Urothelium cell line (cell line): Measurements from ENCODE around the gene SLC6A9.
A peak's percentile ranks its signal among the peaks of the same experiment; 100 is the strongest.

Experiments
- DNase-seq: peaks from one replicate; pipeline ENCODE4 v3.0.0; 2011; ENCODE audit warnings: low spot score, mixed read lengths
- FAIRE-seq: peaks from 2 replicates; lab custom pipeline; 2011; peaks lifted over from hg19 to GRCh38; lab: Jason Lieb, UNC

Gene SLC6A9

DNA sequence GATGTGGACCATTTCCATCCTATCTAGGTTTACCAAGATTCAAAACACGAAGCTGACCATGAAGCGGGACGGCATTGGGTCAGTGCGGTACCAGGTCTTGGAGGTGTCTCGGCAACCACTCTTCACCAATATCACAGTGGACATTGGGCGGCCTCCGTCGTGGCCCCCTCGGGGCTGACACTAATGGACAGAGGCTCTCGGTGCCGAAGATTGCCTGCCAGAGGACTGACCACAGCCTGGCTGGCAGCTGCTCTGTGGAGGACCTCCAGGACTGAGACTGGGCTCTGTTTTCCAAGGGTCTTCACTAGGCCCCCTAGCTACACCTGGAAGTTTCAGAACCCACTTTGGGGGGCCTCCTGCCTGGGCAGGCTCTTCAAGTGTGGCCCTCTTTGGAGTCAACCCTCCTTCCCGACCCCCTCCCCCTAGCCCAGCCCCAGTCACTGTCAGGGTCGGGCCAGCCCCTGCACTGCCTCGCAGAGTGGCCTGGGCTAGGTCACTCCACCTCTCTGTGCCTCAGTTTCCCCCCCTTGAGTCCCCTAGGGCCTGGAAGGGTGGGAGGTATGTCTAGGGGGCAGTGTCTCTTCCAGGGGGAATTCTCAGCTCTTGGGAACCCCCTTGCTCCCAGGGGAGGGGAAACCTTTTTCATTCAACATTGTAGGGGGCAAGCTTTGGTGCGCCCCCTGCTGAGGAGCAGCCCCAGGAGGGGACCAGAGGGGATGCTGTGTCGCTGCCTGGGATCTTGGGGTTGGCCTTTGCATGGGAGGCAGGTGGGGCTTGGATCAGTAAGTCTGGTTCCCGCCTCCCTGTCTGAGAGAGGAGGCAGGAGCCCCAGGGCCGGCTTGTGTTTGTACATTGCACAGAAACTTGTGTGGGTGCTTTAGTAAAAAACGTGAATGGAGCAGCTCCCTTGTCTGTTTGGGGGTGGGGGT lies 40.7 kb downstream of the SLC6A9 start:
- FAIRE-seq (peak; percentile 35), DNase-seq (no peak)

DNA sequence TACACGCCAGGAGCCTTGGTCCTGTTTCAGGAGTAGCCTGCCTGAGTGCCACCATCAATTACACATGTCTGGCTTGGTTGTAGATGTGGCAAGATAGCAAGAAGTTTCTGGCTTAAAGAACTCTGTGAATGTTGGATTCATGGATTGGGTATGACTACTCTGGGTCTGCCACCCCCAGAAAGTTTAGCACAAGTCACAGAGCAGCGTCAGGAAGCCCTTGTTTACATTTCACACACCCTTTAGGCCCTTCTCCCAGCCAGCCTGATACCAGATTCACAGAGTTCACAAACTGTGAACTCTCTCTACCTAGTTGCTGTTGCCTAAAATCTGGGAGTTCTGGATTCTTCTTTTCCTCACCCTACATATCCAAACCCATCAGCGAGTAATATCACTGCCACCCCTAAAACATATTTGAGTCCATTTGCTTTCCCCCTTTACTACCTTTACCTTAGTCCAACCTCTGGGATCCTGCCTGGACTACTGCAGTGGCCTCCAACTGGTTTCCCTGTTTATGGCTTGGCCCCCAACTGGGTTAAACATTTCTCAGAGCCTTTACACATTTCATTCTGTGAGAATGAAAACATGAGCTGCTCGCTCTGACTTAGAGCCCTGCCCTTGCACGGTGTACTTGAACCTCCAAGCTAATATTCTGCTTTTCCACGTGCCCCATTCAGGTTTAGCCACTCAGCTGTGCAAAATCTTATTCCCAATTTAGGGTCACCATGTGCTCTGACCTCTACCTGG lies 43.9 kb downstream of the SLC6A9 start:
- DNase-seq (no peak), FAIRE-seq (no peak)

- FAIRE-seq (no peak), DNase-seq (no peak)
These were observed 44.5 kb downstream of the SLC6A9 start for GRCh38 chr1:43986712-43987111.

DNA sequence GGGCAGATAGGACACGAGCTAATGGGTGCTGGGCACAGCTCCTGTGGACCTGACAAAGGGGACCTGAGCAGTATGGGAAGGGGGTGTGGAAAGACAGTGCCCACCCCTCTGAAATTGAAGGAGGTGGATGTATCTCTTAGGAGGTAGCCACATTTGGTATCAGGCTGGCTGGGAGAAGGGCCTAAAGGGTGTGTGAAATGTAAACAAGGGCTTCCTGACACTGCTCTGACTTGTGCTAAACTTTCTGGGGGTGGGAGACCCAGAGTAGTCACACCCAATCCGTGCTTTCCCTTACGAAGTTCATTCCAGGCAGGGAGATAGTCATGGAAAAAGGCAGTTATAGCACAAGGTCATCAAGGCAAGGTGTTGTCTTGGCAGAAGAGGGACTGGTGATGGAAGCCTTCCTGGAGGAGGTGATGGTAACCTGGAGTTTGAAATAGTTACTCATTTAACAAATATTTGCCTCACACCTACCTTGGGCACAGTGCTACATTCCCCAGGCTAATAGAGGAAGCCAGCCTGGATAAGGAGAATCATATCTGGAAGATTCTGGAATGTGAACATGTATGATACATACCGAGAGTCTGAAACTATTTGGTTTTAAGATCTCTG lies 45.2 kb downstream of the SLC6A9 start:
- DNase-seq (no peak), FAIRE-seq (no peak)

GRCh38 chr1:43984855-43985254 lies 46.4 kb downstream of the SLC6A9 start:
- FAIRE-seq, result no peak
- DNase-seq, result no peak

DNA sequence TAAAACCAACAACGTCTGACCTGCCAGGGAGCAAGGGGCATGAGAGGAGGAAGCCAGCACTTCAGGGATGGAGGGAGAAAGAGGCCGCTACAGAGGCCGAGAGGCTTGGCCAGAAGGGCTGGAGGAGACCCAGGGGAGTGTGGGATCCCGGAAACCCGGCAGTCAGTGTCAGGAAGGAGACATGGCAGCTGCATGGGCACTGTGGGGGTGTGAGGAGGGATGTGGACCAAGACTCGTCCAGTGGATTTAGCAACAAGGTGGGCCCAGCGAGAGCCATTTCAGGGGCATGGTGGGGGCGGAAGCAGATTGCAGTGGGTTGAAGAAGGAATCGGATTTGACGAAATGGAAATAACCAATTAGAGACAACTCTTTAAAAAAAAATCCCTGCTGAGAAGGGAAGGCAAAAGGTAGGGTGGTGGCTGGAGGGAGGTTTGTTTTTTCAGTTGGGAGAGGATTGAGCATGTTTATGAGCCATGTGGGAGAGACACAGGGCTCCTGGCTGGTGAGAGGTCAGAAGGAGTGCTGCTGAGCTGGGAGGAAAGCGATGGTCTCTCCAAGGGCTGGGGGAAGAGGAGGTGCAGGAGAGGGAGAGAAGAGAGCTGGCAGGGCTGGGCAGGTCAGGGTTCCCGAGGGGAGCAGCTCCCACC lies 47.9 kb downstream of the SLC6A9 start:
- FAIRE-seq (peak; percentile 9), DNase-seq (no peak)

DNA sequence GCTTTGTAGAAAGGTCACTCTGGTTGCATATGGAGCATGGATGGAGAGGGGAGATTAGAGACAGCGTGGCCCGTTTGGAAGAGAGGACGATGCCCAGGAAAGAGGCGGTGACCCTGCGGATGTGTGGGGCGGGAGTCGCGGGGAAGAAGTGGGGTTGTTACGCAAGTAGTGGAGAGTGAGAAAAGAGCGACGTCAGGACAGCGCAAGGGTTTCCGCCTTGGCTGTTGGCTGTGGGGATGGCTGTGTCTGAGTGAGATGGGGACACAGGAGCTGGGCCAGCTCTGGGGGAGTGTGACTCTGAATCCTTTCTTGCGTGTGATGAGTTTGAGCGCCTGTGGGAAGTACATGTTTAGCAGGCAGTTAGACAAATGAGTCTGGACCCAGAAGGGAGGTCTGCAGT lies 48.5 kb downstream of the SLC6A9 start:
- no peak for FAIRE-seq
- no peak for DNase-seq

DNA sequence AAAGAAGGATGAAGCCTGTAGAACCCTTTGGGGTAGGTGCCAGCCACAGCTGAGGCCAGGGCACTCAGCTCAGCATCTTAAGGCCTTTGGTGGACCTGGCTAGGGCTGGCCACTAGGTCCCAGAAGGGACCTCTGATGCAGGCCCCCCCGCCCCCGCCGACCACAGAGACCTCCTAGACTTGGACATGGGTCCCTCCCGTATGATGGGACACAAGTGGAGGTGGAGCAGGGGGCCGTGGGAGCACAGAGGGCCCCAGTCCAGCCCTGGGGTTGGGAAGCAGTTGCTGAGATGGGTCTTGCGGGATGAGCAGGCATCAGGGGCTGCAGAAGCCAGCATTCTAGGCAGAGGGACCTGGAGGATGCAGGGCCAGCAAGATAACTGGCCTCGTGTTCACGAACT lies 49.0 kb downstream of the SLC6A9 start:
- DNase-seq (no peak), FAIRE-seq (no peak)

GRCh38 chr1:43981636-43982035 lies 49.6 kb downstream of the SLC6A9 start:
- FAIRE-seq (peak; percentile 81), DNase-seq (no peak)

GRCh38 chr1:43981135-43981491 lies 50.1 kb downstream of the SLC6A9 start:
- DNase-seq (no peak), FAIRE-seq (no peak)

DNA sequence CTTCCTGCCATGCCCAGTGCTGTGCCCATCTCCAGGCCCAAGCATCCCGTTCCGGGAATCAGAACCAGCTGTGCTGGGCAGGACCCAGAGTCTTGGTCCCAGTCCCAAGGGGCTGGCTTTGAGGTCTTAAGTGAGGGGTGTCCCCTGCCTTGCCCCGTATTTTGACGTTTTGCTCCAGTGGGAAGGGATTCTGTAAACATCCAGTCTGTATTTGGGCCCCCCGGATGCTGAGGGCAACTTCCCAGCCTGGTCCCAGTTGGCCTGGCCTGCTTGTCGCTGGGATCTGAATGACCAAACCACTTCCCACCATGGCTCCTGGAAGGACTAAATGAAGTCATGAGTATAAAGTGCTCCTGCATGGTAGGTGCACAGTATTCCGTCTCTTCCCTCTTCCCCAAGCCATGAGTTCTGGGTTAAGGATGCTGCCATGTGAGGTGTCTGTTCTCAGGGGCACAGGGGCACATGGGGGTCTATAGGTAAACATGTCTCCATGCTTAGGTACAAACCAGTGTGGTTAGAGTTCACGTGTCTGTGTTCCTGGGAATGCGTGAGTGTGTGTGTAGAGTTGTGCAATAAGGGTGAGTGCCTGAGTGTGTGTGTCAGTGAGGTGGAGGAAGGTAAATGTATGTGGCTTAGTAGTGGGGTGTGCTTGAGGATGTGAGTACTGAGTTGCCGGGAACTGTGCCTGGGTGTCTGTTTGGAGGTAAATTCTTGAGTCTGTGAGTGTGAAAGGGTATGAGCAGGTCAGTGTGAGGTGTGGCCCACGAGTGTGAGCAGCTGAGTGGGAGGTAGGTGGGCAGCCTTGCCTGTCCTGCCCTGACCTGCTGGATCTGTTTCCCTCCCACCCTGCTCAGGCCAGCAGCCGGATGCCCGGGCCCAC lies 50.8 kb downstream of the SLC6A9 start:
- no peak for DNase-seq

DNA sequence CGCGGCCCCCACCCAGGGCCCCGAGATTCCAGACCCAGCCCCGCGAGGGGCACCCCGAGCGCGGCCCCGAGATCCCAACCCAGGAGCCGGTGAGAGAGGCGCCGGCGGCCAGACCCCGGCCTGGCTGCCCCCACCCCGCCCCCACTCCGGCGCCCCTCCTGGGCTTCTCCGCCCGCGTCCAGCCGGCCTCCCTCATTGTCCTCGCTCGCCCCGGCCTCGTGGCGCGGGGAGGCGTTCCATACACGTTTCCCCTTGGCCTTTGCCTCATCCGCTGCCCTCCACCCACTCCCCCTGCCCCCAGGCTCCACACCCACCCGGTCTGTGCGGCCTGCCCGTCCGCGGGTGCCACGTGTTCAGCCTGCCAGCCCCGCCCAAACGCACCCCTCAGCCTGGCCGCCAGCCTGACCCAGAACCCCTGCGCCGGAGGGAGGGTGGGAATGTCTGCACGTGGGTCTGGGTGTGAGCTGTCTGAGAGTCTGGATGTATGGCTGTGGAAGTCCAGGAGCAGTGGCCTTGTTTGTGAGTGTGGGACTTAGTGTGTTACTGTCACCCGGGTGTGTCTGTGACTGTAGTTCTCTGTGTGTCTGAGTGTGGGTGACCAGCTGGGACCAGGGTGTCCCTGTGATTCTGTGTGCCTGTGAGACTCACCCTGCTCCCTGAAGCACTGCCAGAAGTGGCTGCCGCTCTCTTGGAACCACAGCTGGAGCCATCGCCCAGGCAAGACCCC lies 51.6 kb downstream of the SLC6A9 start:
- DNase-seq (peak; percentile 65), FAIRE-seq (peak; percentile 82)

More for the DNA sequence above, 50.8 kb downstream of the SLC6A9 start:
- peak; percentile 96 for FAIRE-seq

DNA sequence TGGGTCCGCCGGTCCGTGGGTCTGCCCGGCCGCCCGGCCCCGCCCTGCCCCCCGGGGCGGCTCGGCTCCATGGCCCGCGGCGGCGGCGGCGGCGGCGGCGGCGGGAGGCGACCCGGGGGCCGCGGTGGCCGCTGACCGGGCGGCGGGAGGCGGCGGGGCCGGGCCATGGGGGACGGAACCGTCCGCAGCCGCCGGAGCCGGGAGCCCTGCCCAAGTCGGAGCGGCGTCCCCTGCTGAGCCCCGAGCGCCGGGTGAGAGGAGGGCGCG lies 52.1 kb downstream of the SLC6A9 start:
- FAIRE-seq (no peak), DNase-seq (no peak)

DNA sequence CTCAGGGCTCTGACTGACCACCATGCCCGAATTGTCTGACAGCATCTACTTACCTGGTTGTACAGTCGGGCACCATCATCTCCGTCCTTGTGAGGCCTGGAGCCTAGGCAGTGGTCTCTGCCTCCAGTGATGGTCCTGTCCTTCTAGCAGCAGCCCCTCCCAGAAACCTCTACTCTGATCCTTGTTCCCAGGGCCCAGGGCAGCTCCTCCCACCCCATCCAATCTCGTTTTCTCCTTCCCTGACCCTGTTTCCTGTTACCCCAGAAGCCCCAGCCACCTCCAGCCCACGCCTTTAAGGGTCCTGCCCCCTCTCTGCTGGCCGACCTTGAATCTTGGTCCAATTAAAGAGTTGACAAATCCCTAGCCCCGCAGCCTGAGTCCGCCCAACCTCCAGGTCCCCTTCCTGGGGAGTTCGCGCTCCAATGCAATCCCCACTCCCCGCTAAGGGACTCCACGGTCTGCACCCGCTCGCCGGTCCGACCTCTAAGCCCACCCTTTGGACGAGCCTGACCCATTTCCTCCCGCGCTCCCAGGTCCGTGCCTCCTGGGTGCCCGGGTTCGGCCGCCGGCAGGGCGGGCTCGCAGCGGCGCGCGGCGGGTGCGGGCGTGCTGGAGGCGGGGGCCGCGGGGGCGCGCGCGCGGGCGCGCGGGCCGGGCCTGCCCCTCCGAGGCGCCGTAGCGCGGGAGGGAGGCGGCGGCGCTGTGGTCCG lies 52.6 kb downstream of the SLC6A9 start, which contains the start of gene B4GALT2:
B4GALT2 (plus strand) TSS at position 660 of the 710 bp plus-strand sequence. CDS start 1,951 bp downstream, outside the sequence.
- DNase-seq, result peak; percentile 93

GRCh38 chr1:43978264-43978550 lies 53.1 kb downstream of the SLC6A9 start:
- DNase-seq (no peak), FAIRE-seq (no peak)

More for the DNA sequence above, 52.6 kb downstream of the SLC6A9 start, which contains the start of gene B4GALT2:
- no peak for FAIRE-seq

GRCh38 chr1:43977376-43978263 lies 53.6 kb downstream of the SLC6A9 start:
- FAIRE-seq (peak; percentile 62), DNase-seq (no peak)

- FAIRE-seq (no peak), DNase-seq (no peak)
These were observed 54.4 kb downstream of the SLC6A9 start for GRCh38 chr1:43976890-43977289.

DNA sequence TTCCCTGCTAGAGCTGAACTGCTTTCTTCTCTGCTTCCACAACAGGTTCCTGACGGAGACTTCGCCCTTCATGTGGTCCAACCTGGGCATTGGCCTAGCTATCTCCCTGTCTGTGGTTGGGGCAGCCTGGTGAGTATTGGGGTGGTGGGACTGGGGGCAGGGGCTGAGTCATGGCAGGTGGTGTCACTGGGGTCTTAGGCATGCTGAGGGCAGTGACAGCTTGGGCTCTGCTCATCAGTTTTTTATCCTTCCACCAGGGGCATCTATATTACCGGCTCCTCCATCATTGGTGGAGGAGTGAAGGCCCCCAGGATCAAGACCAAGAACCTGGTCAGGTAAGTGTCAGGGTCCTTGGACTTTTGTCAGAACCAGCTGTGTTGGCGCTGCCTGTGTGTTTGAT lies 55.2 kb downstream of the SLC6A9 start:
- no peak for DNase-seq
- no peak for FAIRE-seq
